Loucy (cell line): ENCODE data around the gene PTCSC3.

Experiments
- H2AFZ ChIP-seq: fragments of 200-600 bp; sonication (generic); 2 replicates; pipeline ENCODE4 v1.6.0; 2016; ENCODE audit warnings: antibody characterized with exemption, mild to moderate bottlenecking, low read length, moderate library complexity
- H3F3A ChIP-seq: fragments of 200-600 bp; 2 replicates; pipeline ENCODE4 v1.6.0; 2016; ENCODE audit warnings: antibody characterized with exemption, low read depth, mild to moderate bottlenecking
- H3K27me3 ChIP-seq: fragments of 200-600 bp; sonication (generic); 2 replicates; pipeline ENCODE4 v1.6.1; 2014; ENCODE audit warnings: low read length, mild to moderate bottlenecking; ENCODE audit not compliant: insufficient read depth, poor library complexity, severe bottlenecking
- H3K36me3 ChIP-seq: fragments of 200-600 bp; sonication (generic); 2 replicates; pipeline ENCODE4 v1.6.1; 2016; ENCODE audit warnings: low read length; ENCODE audit not compliant: insufficient read depth
- H3K4me1 ChIP-seq: fragments of 200-600 bp; sonication (generic); 2 replicates; pipeline ENCODE4 v1.5.1; 2014; ENCODE audit warnings: low read length, mild to moderate bottlenecking; ENCODE audit not compliant: insufficient read depth, poor library complexity, severe bottlenecking
- H3K4me2 ChIP-seq: fragments of 200-600 bp; sonication (generic); 2 replicates; pipeline ENCODE4 v1.6.0; 2014; ENCODE audit warnings: antibody characterized with exemption, low read length, low read depth, mild to moderate bottlenecking; ENCODE audit not compliant: poor library complexity, severe bottlenecking
- H3K4me3 ChIP-seq: fragments of 200-600 bp; sonication (generic); 2 replicates; pipeline ENCODE4 v1.5.1; 2014; ENCODE audit warnings: low read length, mild to moderate bottlenecking, mixed read lengths; ENCODE audit not compliant: poor library complexity, severe bottlenecking
- H3K79me2 ChIP-seq: fragments of 200-600 bp; sonication (generic); 2 replicates; pipeline ENCODE4 v1.6.1; 2014; ENCODE audit warnings: low read length; ENCODE audit not compliant: insufficient read depth
- H3K9ac ChIP-seq: fragments of 200-600 bp; sonication (generic); 2 replicates; pipeline ENCODE4 v1.6.0; 2014; ENCODE audit warnings: mild to moderate bottlenecking, low read depth, low read length, moderate library complexity; ENCODE audit not compliant: poor library complexity, severe bottlenecking
- H3K9me2 ChIP-seq: fragments of 200-600 bp; sonication (generic); replicated peaks from 2 replicates; pipeline ENCODE4 v1.6.1; 2016; ENCODE audit warnings: low read depth, low read length, mixed read lengths
- H3K9me3 ChIP-seq: fragments of 200-600 bp; sonication (generic); 2 replicates; pipeline ENCODE4 v1.6.1; 2014; ENCODE audit warnings: mild to moderate bottlenecking, antibody characterized with exemption, low read length, low read depth; ENCODE audit not compliant: insufficient read depth
- H4K20me1 ChIP-seq: fragments of 200-600 bp; sonication (generic); 2 replicates; pipeline ENCODE4 v1.6.0; 2014; ENCODE audit warnings: antibody characterized with exemption, low read length, mild to moderate bottlenecking; ENCODE audit not compliant: insufficient read depth, poor library complexity, severe bottlenecking
- EZH2phosphoT487 ChIP-seq: fragments of 200-600 bp; IDR thresholded peaks from 2 replicates; pipeline ENCODE4 v1.6.1; 2018; ENCODE audit warnings: antibody characterized with exemption, mild to moderate bottlenecking, moderate library complexity, borderline replicate concordance
- TF ChIP-seq, protein P1 (sequence below): fragments of 200-600 bp; sonication (generic); conservative IDR thresholded peaks from 2 replicates; pipeline ENCODE4 v1.5.1; 2014; ENCODE audit warnings: mild to moderate bottlenecking, antibody characterized with exemption, low read length

PTCSC3 gene

DNA sequence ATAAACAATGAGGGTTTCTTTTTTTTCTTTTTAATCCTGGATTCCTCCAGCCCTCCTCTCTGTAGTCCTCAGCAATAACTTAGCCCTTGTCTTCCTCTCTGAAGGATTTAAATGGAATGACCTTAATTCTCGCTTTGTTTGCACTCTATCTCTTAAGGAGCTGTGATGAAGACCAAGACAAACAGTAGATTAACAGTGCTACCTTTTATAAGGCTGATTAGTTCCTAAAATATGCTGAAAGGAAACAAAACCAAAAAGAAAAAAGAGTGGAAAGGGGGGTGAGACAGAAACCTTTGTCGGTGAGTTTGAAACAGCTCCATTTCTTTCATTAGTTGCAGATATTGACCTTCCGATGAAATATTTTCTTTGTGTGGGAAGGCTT is 38.7 kb upstream of the PTCSC3 start:
- no peaks in the 10 kb centered on the region for H3K9me2 ChIP-seq
- H3K79me2 ChIP-seq, result no peaks in the 10 kb centered on the region
- no peak overlapping the region for H3K4me3 ChIP-seq
- TF ChIP-seq, protein P1, sequence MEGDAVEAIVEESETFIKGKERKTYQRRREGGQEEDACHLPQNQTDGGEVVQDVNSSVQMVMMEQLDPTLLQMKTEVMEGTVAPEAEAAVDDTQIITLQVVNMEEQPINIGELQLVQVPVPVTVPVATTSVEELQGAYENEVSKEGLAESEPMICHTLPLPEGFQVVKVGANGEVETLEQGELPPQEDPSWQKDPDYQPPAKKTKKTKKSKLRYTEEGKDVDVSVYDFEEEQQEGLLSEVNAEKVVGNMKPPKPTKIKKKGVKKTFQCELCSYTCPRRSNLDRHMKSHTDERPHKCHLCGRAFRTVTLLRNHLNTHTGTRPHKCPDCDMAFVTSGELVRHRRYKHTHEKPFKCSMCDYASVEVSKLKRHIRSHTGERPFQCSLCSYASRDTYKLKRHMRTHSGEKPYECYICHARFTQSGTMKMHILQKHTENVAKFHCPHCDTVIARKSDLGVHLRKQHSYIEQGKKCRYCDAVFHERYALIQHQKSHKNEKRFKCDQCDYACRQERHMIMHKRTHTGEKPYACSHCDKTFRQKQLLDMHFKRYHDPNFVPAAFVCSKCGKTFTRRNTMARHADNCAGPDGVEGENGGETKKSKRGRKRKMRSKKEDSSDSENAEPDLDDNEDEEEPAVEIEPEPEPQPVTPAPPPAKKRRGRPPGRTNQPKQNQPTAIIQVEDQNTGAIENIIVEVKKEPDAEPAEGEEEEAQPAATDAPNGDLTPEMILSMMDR, result no peak
- TF ChIP-seq EZH2phosphoT487, result no peak
- no peaks in the 10 kb centered on the region for H3K36me3 ChIP-seq
- no peak overlapping the region for H3K4me2 ChIP-seq
- H4K20me1 ChIP-seq, result no peaks in the 10 kb centered on the region
- no peaks in the 10 kb centered on the region for H3K27me3 ChIP-seq
- H3K4me1 ChIP-seq, result no peaks in the 10 kb centered on the region
- H2AFZ ChIP-seq, result no peak overlapping the region
- H3K9ac ChIP-seq, result no peak overlapping the region
- H3F3A ChIP-seq, result no peaks in the 10 kb centered on the region
- H3K9me3 ChIP-seq, result no peaks in the 10 kb centered on the region

DNA sequence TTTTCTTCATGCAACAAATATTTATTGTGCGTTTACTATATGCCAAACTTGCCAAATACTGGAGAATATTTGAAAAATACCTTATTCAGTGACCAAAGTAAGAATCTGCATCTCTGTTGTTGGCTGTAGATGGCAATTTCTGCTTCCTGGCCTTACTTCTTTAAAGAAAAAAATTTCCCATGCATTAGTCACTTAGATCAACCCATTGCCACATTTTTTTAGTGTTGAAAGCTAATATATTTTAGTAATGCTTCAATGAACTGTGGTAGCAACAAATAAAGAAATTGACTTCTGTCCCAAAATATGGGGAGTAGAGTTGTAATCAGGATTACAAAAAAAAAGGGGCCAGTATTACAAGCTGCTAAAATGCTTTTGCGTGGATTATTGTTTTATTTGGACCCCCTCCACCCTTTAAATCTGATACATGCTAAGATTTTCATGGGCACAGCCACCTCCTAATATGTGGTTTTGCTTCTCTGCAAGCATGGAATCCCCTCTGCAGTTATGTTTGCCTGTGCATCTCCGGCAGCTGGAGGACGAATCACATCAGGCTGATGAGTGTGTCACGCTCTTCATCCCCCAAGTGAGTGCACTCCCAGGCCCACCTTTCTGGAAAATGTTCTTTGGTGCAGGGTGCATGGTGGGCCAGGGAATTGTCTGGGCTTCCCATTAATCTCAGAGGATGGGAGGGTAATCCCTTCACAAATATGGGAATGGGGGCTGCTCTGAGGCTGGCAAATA is 38.1 kb upstream of the PTCSC3 start:
- Histone ChIP-seq H3K4me2 (no peak overlapping the region), H2AFZ (no peak overlapping the region), H3K36me3 (no peaks in the 10 kb centered on the region)

DNA sequence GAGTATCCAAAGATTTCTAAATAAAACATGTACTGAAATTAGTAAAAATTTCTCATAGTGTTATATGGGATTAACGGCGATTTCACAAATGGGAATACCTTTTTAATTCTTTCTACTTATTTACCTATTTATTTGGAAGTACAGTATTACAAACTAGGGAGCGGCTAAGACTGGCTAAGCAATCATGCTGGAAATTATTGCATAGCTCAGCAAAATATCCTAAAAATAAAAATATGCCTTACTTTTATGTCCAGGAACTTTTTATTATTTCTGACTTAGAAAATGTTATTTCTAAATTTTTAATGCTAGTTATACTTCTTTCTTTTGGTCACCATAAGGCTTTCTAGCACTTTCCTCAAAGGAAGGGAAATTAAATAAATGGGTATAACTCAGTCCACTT is 36.5 kb upstream of the PTCSC3 start:
- Histone ChIP-seq H3K27me3 (no peaks in the 10 kb centered on the region), H3F3A (no peaks in the 10 kb centered on the region), H3K4me3 (no peak overlapping the region), H3K9me2 (no peaks in the 10 kb centered on the region), H3K4me2 (no peak overlapping the region), H3K4me1 (no peaks in the 10 kb centered on the region), H2AFZ (no peak overlapping the region), H3K36me3 (no peaks in the 10 kb centered on the region), H3K79me2 (no peaks in the 10 kb centered on the region), H3K9me3 (no peaks in the 10 kb centered on the region), H3K9ac (no peak overlapping the region), H4K20me1 (no peaks in the 10 kb centered on the region)
- TF ChIP-seq, protein P1, result no peak
- TF ChIP-seq EZH2phosphoT487, result no peak

More for the DNA sequence above, 38.1 kb upstream of the PTCSC3 start:
- no peaks in the 10 kb centered on the region for H3F3A ChIP-seq
- H4K20me1 ChIP-seq, result no peaks in the 10 kb centered on the region
- no peaks in the 10 kb centered on the region for H3K9me2 ChIP-seq
- no peaks in the 10 kb centered on the region for H3K79me2 ChIP-seq
- no peak for TF ChIP-seq EZH2phosphoT487
- TF ChIP-seq, protein P1, result no peak
- H3K9ac ChIP-seq, result no peak overlapping the region
- no peaks in the 10 kb centered on the region for H3K27me3 ChIP-seq
- H3K4me1 ChIP-seq, result no peaks in the 10 kb centered on the region
- no peaks in the 10 kb centered on the region for H3K9me3 ChIP-seq
- no peak overlapping the region for H3K4me3 ChIP-seq
